ENCODE measurements around the gene LRRC38. TPM values are rescaled to one million over a fixed set of nuclear protein-coding genes. Genes with fewer than 3 reads are reported as not detected.
"Not testable (repeated sequence)": the region's sequence is repeated elsewhere in the genome, so short reads cannot be mapped to it uniquely, and the experiment has no call there.

The LRRC38 gene, protein sequence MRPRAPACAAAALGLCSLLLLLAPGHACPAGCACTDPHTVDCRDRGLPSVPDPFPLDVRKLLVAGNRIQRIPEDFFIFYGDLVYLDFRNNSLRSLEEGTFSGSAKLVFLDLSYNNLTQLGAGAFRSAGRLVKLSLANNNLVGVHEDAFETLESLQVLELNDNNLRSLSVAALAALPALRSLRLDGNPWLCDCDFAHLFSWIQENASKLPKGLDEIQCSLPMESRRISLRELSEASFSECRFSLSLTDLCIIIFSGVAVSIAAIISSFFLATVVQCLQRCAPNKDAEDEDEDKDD
- polyA plus RNA-seq (2013, experiment 1 of 2): not detected
- not detected for polyA plus RNA-seq (2013, experiment 2 of 2)

DNA sequence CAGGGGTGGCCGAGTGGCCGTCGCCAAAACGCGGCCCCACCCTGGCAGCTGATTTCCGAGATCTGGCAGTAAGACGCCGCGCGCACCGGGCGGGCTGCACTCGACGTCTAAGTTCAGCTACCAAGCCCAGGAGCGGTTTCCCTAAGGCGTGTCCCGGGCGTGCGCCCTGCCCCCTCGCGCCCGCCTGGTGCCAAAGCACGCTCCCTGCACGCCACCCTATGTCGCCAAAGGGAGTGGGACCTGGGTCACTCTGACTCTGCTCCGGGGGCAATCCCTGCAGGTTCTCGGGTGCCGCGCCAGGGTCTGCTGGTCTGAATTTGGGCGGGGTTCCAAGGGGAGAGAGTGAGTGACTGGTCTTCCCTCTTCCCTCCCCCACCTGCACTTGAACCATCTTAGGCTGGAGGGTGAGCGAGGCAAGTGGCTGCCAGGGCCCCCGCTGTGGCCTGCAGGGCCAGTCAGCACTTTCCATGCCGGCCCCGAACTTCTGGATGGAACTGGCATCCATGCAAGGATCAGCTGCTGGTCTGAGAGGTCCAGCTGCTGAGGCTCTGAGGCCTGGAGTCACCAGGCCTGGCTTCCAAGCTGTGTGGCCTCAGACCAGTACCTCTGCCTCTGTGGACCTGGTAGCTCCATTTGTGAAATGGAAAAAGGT, at the start of gene LRRC38:
Gene LRRC38, minus strand, starts transcription at position 109 of the 652 bp plus-strand sequence. CDS start 410 bp downstream, outside the sequence.
- peaks cover 9 to 88% (median 71%) of the 10 kb centered on the region in 3 experiments for H3K27me3 ChIP-seq (ENCODE audit: control insufficient read depth in 3 of 3, insufficient read depth in 3 of 3, low read depth in 1 of 3, low read length in 3 of 3)

DNA sequence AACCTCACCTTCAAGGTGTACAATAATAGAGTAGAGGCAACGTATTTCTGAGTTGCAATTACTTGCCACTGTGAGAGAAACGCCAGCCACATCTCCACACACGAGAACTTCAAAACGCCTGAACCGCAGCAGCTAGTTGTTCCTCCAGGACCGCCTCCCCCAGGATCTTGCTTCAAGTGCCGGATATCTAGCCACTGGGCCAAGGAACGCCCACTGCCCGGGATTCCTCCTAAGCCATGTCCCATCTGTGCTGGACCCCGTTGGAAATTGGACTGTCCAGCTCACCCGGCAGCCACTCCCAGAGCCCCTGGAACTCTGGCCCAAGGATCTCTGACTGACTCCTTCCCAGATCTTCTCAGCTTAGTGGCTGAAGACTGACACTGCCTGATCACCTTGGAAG, 49.2 kb upstream of the LRRC38 start:
- not testable (repeated sequence) for H3K27ac ChIP-seq (replicated peaks; ENCODE audit: low read length); H3K14ac ChIP-seq (ENCODE audit: low read length); H2BK15ac ChIP-seq (ENCODE audit: low read length); H2BK5ac ChIP-seq (ENCODE audit: low read length); H3K18ac ChIP-seq (ENCODE audit: low read length); H3K79me1 ChIP-seq (ENCODE audit: low read depth, low read length); H4K91ac ChIP-seq (ENCODE audit: low read depth, low read length, poor library complexity); H3K4me2 ChIP-seq (ENCODE audit: insufficient read depth, low read length, poor library complexity, severe bottlenecking); H2BK12ac ChIP-seq (ENCODE audit: low read length); H3K23ac ChIP-seq (ENCODE audit: low read depth, low read length, poor library complexity); H4K8ac ChIP-seq (ENCODE audit: low read depth, low read length); H3K4me3 ChIP-seq (ENCODE audit: low read length in 2 of 2); H3K9me3 ChIP-seq (replicated peaks in 1 of 2; ENCODE audit: control insufficient read depth in 2 of 2, insufficient read depth in 1 of 2, low read depth in 1 of 2, low read length in 2 of 2); H3K9ac ChIP-seq (ENCODE audit: low read depth, low read length, poor library complexity); H3K36me3 ChIP-seq (replicated peaks in 1 of 2; ENCODE audit: control insufficient read depth in 2 of 2, insufficient read depth in 2 of 2, low read length in 2 of 2); H3K4ac ChIP-seq (ENCODE audit: low read length); H2AK5ac ChIP-seq (ENCODE audit: low read depth, low read length); H2BK120ac ChIP-seq (ENCODE audit: low read depth, low read length); DNase-seq (ENCODE audit: low spot score); H2AFZ ChIP-seq (ENCODE audit: low read length); H3K4me1 ChIP-seq (ENCODE audit: control insufficient read depth in 2 of 2, insufficient read depth in 1 of 2, low read depth in 1 of 2, low read length in 2 of 2)
- WGBS, 2 donors (ENCODE audit: extremely low coverage in 2 of 2, insufficient read length in 2 of 2, insufficient replicate concordance in 1 of 2): no CpG with 5 or more reads among the region's 11 CpGs
- H3K27me3 ChIP-seq (ENCODE audit: control insufficient read depth in 3 of 3, insufficient read depth in 3 of 3, low read depth in 1 of 3, low read length in 3 of 3): peaks cover 0 to 28% (median 0%) of the 10 kb centered on the region in 3 experiments

More for the DNA sequence above, at the start of gene LRRC38:
- Histone ChIP-seq H3K23ac (ENCODE audit: low read depth, low read length, poor library complexity) (peak within 1 kb of the TSS; percentile 85), H3K14ac (ENCODE audit: low read length) (peak within 1 kb of the TSS; percentile 59), H3K4me1 (ENCODE audit: control insufficient read depth in 2 of 2, insufficient read depth in 1 of 2, low read depth in 1 of 2, low read length in 2 of 2) (peaks cover 0 to 3% of the 10 kb centered on the region in 2 donors), H3K18ac (ENCODE audit: low read length) (peak within 1 kb of the TSS; percentile 29), H2BK15ac (ENCODE audit: low read length) (no peak within 1 kb of the TSS), H3K27ac (replicated peaks; ENCODE audit: low read length) (no peak within 1 kb of the TSS), H3K79me1 (ENCODE audit: low read depth, low read length) (no peaks in the 10 kb centered on the region), H2BK120ac (ENCODE audit: low read depth, low read length) (no peak within 1 kb of the TSS), H3K36me3 (replicated peaks in 1 of 2; ENCODE audit: control insufficient read depth in 2 of 2, insufficient read depth in 2 of 2, low read length in 2 of 2) (no peaks in the 10 kb centered on the region), H2AFZ (ENCODE audit: low read length) (peak within 1 kb of the TSS; percentile 22), H2BK12ac (ENCODE audit: low read length) (no peak within 1 kb of the TSS), H2AK5ac (ENCODE audit: low read depth, low read length) (no peak within 1 kb of the TSS), H3K9ac (ENCODE audit: low read depth, low read length, poor library complexity) (peak within 1 kb of the TSS; percentile 45), H3K4me2 (ENCODE audit: insufficient read depth, low read length, poor library complexity, severe bottlenecking) (peak within 1 kb of the TSS; percentile 69), H3K9me3 (replicated peaks in 1 of 2; ENCODE audit: control insufficient read depth in 2 of 2, insufficient read depth in 1 of 2, low read depth in 1 of 2, low read length in 2 of 2) (no peaks in the 10 kb centered on the region), H4K91ac (ENCODE audit: low read depth, low read length, poor library complexity) (no peak within 1 kb of the TSS), H3K4ac (ENCODE audit: low read length) (no peak within 1 kb of the TSS), H3K4me3 (ENCODE audit: low read length in 2 of 2) (peak within 1 kb of the TSS in 1 of 2 donors; percentile 67), H4K8ac (ENCODE audit: low read depth, low read length) (no peak within 1 kb of the TSS), H2BK5ac (ENCODE audit: low read length) (no peak within 1 kb of the TSS)
- DNase-seq (ENCODE audit: low spot score): no peak
- WGBS, 2 donors (ENCODE audit: extremely low coverage in 2 of 2, insufficient read length in 2 of 2, insufficient replicate concordance in 1 of 2): no CpG with 5 or more reads among the region's 34 CpGs

DNA sequence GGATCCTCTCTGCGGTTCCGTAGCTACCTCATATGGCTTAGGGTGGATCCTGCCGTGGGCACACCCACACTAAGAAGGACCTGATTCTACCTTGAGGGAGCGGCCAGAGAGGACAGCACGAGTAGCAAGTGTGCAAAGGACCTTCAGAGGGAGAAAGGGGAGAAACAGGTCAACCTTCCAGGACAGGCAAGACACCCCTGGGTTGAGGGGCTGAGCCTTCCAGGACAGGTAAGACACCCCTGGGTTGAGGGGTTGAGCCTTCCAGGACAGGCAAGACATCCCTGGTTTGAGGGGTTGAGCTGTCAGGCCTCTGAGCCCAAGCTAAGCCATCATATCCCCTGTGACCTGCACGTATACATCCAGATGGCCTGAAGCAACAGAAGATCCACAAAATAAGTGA, 46.7 kb upstream of the LRRC38 start:
- Histone ChIP-seq H2AK5ac (ENCODE audit: low read depth, low read length) (no peak overlapping the region), H3K36me3 (replicated peaks in 1 of 2; ENCODE audit: control insufficient read depth in 2 of 2, insufficient read depth in 2 of 2, low read length in 2 of 2) (no peaks in the 10 kb centered on the region), H3K4me2 (ENCODE audit: insufficient read depth, low read length, poor library complexity, severe bottlenecking) (no peak overlapping the region), H3K14ac (ENCODE audit: low read length) (no peak overlapping the region), H4K8ac (ENCODE audit: low read depth, low read length) (peak overlapping the region; percentile 65), H3K4ac (ENCODE audit: low read length) (no peak overlapping the region), H2BK15ac (ENCODE audit: low read length) (peak overlapping the region; percentile 26), H3K4me3 (ENCODE audit: low read length in 2 of 2) (no peak overlapping the region), H3K4me1 (ENCODE audit: control insufficient read depth in 2 of 2, insufficient read depth in 1 of 2, low read depth in 1 of 2, low read length in 2 of 2) (no peaks in the 10 kb centered on the region), H3K79me1 (ENCODE audit: low read depth, low read length) (peaks cover 2% of the 10 kb centered on the region), H3K9ac (ENCODE audit: low read depth, low read length, poor library complexity) (no peak overlapping the region), H3K23ac (ENCODE audit: low read depth, low read length, poor library complexity) (peak overlapping the region; percentile 65), H3K9me3 (replicated peaks in 1 of 2; ENCODE audit: control insufficient read depth in 2 of 2, insufficient read depth in 1 of 2, low read depth in 1 of 2, low read length in 2 of 2) (no peaks in the 10 kb centered on the region), H3K27me3 (ENCODE audit: control insufficient read depth in 3 of 3, insufficient read depth in 3 of 3, low read depth in 1 of 3, low read length in 3 of 3) (peaks cover 0 to 21% (median 0%) of the 10 kb centered on the region in 3 experiments), H2BK12ac (ENCODE audit: low read length) (no peak overlapping the region), H2AFZ (ENCODE audit: low read length) (no peak overlapping the region), H3K27ac (replicated peaks; ENCODE audit: low read length) (no peak overlapping the region), H2BK5ac (ENCODE audit: low read length) (no peak overlapping the region), H3K18ac (ENCODE audit: low read length) (peak overlapping the region; percentile 17), H4K91ac (ENCODE audit: low read depth, low read length, poor library complexity) (no peak overlapping the region), H2BK120ac (ENCODE audit: low read depth, low read length) (no peak overlapping the region)
- DNase-seq (ENCODE audit: low spot score): no peak
- no CpG with 5 or more reads among the region's 6 CpGs for WGBS, 2 donors (ENCODE audit: extremely low coverage in 2 of 2, insufficient read length in 2 of 2, insufficient replicate concordance in 1 of 2)

DNA sequence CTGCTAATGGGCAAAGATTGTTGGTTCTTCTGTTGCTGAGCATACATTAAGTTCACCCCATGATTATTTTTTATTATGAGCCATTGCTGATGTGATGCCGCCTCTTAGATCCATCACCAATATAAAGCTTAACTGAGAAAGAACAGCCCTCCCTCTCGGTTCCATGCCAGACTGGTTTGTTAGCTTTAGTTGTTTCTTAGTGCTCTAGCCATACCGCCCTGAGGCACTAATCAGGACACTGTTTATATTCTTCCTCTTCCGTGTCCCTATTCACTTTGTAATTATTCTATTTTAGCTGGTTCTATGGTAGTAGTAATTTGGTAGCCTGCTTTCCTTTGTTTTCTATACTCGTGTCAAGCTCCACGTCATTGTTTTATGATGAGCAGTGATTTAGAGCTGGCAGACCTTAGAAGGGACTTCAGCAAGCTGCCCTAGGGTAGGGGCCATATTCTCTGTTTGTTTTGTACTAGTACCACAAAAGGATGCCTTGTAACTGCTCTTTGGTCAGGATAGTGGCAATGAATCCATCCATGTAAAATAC, 42.5 kb upstream of the LRRC38 start:
- Histone ChIP-seq H3K4me2 (ENCODE audit: insufficient read depth, low read length, poor library complexity, severe bottlenecking) (no peak overlapping the region), H2BK5ac (ENCODE audit: low read length) (no peak overlapping the region), H4K8ac (ENCODE audit: low read depth, low read length) (no peak overlapping the region), H3K9me3 (replicated peaks in 1 of 2; ENCODE audit: control insufficient read depth in 2 of 2, insufficient read depth in 1 of 2, low read depth in 1 of 2, low read length in 2 of 2) (no peaks in the 10 kb centered on the region), H3K9ac (ENCODE audit: low read depth, low read length, poor library complexity) (no peak overlapping the region), H2AK5ac (ENCODE audit: low read depth, low read length) (no peak overlapping the region), H3K36me3 (replicated peaks in 1 of 2; ENCODE audit: control insufficient read depth in 2 of 2, insufficient read depth in 2 of 2, low read length in 2 of 2) (no peaks in the 10 kb centered on the region), H3K23ac (ENCODE audit: low read depth, low read length, poor library complexity) (no peak overlapping the region), H3K4ac (ENCODE audit: low read length) (no peak overlapping the region), H3K27me3 (ENCODE audit: control insufficient read depth in 3 of 3, insufficient read depth in 3 of 3, low read depth in 1 of 3, low read length in 3 of 3) (no peaks in the 10 kb centered on the region), H3K14ac (ENCODE audit: low read length) (no peak overlapping the region), H2BK120ac (ENCODE audit: low read depth, low read length) (no peak overlapping the region), H3K79me1 (ENCODE audit: low read depth, low read length) (peaks cover 2% of the 10 kb centered on the region), H2AFZ (ENCODE audit: low read length) (no peak overlapping the region), H2BK15ac (ENCODE audit: low read length) (no peak overlapping the region), H3K27ac (replicated peaks; ENCODE audit: low read length) (no peak overlapping the region), H3K18ac (ENCODE audit: low read length) (no peak overlapping the region), H3K4me1 (ENCODE audit: control insufficient read depth in 2 of 2, insufficient read depth in 1 of 2, low read depth in 1 of 2, low read length in 2 of 2) (no peaks in the 10 kb centered on the region), H2BK12ac (ENCODE audit: low read length) (no peak overlapping the region), H4K91ac (ENCODE audit: low read depth, low read length, poor library complexity) (no peak overlapping the region), H3K4me3 (ENCODE audit: low read length in 2 of 2) (no peak overlapping the region)
- no peak for DNase-seq (ENCODE audit: low spot score)
- no CpG with 5 or more reads among the region's 6 CpGs for WGBS, 2 donors (ENCODE audit: extremely low coverage in 2 of 2, insufficient read length in 2 of 2, insufficient replicate concordance in 1 of 2)
